NCI-H748 (cell line): Measurements from ENCODE around the gene DSE.

Experiments used
- DNase-seq: peaks from one replicate; lab custom pipeline; 2025; ENCODE audit not compliant: unreplicated experiment; lab: John Stamatoyannopoulos, UW

DSE gene

GRCh38 chr6:116409756-116410155 lies 39.0 kb downstream of the DSE start:
- no peak for DNase-seq

- no peak for DNase-seq
Observed at GRCh38 chr6:116411284-116411623, 40.5 kb downstream of the DSE start.

- no peak for DNase-seq
Observed at GRCh38 chr6:116412270-116412669, 41.5 kb downstream of the DSE start.

- DNase-seq, result no peak
Observed at GRCh38 chr6:116413357-116413756, 42.6 kb downstream of the DSE start.

- no peak for DNase-seq
Observed at GRCh38 chr6:116417661-116418060, 46.9 kb downstream of the DSE start.

GRCh38 chr6:116419069-116419786 lies 48.5 kb downstream of the DSE start:
- no peak for DNase-seq

- DNase-seq, result no peak
Observed at GRCh38 chr6:116420341-116420740, 49.6 kb downstream of the DSE start.

- DNase-seq, result no peak
Observed at GRCh38 chr6:116422238-116422637, 51.5 kb downstream of the DSE start.

- DNase-seq, result no peak
Observed at GRCh38 chr6:116424001-116424400, 53.3 kb downstream of the DSE start.

GRCh38 chr6:116426551-116426950 lies 55.8 kb downstream of the DSE start:
- DNase-seq, result no peak

- no peak for DNase-seq
Observed at GRCh38 chr6:116429111-116429510, 58.4 kb downstream of the DSE start.

- no peak for DNase-seq
Observed at GRCh38 chr6:116430860-116431259, 60.1 kb downstream of the DSE start.

GRCh38 chr6:116431964-116432595 lies 61.3 kb downstream of the DSE start:
- no peak for DNase-seq

- DNase-seq, result no peak
Observed at GRCh38 chr6:116433206-116433712, 62.5 kb downstream of the DSE start.

- DNase-seq, result no peak
Observed at GRCh38 chr6:116434056-116434725, 63.4 kb downstream of the DSE start.

GRCh38 chr6:116436586-116436985 lies 65.8 kb downstream of the DSE start:
- DNase-seq, result no peak

- no peak for DNase-seq
Observed at GRCh38 chr6:116437656-116438055, 66.9 kb downstream of the DSE start.

GRCh38 chr6:116438590-116439448 lies 68.1 kb downstream of the DSE start:
- no peak for DNase-seq

GRCh38 chr6:116439522-116440051 lies 68.8 kb downstream of the DSE start:
- DNase-seq, result no peak

- no peak for DNase-seq
Observed at GRCh38 chr6:116443105-116443504, 72.4 kb downstream of the DSE start.

- DNase-seq, result peak; percentile 21
Observed at GRCh38 chr6:116444092-116444491, 73.3 kb downstream of the DSE start.
